HG02759 (cell line): ENCODE data around the gene TWF2.

Source experiments
- ATAC-seq: cut with Tn5 transposase; IDR thresholded peaks from one replicate; pipeline ENCODE4 v1.9.1; 2021; ENCODE audit warnings: mild to moderate bottlenecking, moderate library complexity; ENCODE audit not compliant: unreplicated experiment

The TWF2 gene

GRCh38 chr3:52204337-52205073 lies 34.5 kb downstream of the TWF2 start:
- no peak for ATAC-seq

GRCh38 chr3:52203701-52204100 lies 35.3 kb downstream of the TWF2 start:
- ATAC-seq: no peak

GRCh38 chr3:52202384-52203077 lies 36.4 kb downstream of the TWF2 start:
- ATAC-seq: no peak

DNA sequence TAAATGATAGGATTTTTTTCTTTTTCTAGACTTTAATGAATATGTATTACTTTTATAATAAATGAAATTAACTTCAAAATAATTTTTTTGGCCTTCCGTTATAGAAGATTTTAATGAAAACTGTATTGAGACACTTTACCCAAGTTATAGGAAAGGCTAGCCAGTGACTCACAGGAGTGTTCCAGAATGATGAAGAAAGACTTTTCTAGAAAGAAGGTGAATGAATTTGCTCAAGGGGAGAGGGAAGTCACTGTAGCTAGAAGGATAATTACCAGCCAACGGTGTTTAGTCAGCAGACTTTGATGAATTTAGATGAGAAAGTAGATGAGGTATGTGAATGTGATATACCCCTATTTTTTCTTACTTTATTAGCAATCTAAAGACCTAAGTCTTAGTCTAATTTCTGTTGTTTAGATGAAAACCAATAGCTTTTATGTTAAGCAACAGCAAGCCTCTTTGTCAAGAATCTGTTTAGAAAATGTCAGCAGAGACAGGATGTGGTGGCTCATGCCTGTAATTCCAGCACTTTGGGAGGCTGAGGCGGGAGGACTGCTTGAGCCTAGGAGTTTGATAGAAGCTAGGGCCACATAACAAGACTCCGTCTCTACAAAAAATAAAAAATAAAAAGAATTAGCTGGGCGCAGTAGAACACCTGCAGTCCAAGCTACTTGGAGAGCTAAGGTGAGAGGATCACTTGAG lies 37.8 kb downstream of the TWF2 start:
- no peak for ATAC-seq

- no peak for ATAC-seq
Observed at GRCh38 chr3:52198643-52199608, 40.0 kb downstream of the TWF2 start.

DNA sequence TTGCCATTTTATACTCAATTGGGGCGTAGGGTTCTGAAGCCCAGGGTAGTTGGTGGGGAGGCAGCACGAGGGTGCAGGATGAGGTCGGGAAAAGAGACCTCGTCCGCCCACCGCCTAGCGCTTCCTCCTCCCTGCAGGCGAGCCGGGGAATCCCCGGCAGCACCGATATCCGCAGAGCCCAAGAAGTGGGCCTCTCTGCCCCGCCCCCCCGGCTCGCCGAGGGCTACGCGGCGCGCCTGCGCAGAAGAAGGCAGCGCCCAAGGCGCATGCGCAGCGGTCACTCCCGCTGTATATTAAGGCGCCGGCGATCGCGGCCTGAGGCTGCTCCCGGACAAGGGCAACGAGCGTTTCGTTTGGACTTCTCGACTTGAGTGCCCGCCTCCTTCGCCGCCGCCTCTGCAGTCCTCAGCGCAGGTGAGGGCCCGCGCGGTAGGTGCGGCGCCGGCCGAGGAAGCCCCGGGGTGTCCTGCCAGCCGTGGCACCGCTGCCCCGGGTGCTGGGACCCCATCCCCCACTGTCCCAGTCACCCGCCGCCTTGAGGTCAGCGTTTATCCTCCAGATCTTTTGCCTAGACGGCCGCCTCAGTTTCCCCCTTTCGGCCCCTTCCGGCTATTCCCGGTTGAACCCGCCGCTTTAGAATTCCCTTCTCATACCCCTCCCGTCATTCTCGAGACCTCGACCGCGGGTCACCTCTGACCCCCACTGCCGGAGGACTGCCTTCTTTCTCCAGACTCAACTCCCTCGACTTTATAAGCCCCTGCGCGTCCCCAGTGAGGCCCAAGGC lies 40.9 kb downstream of the TWF2 start, which contains the start of gene ALAS1:
TSS of gene ALAS1 (plus strand) at position 319 of the 784 bp plus-strand sequence. CDS start 1,082 bp downstream, outside the sequence.
- ATAC-seq: peak; percentile 79

- ATAC-seq: no peak
Observed at GRCh38 chr3:52197499-52197841, 41.5 kb downstream of the TWF2 start.

DNA sequence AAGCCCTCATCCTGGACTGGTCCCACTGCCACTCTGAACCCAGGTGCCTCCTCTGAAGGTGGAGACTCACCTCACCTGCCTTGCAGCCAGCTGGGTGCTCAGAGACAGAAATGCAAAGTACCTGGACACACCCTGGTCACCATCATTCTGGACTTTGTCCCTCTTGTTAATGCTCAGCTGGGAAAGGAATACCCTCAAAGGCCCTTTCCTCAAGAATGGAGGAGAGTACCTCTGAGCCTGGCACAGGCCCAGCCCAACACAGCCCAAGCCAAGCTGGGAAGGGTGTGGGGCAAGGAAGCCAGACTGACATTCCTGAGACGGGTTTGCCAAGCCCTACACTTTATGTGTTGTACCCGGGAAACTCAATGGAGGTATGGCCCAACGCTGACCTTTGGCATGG lies 42.0 kb downstream of the TWF2 start:
- ATAC-seq: no peak

DNA sequence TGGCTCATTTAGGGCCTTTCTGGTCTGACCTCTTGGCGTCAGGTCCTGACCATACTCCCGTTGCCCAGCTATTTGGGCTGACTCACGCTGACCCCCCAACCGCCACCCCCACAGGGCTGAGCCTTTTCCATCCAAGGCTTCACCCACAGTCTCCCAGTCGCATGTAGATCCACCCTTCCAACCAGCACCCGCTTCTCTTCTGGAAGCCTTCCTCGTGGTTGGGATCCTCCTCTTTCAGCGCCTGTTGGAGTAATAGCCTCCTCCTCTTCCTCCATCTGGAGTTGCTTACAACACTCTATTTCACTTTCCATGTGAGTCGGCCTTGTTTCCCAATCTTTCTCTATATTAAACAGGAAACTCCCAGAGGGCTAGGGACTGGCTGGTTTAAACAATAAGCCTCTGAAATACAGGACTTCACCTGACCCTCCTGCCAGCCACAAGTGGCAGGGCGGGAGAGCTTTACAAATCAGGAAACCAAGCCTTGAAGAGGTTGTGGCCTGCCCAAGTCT lies 43.1 kb downstream of the TWF2 start:
- no peak for ATAC-seq

- no peak for ATAC-seq
Observed at GRCh38 chr3:52195291-52195597, 43.7 kb downstream of the TWF2 start.

- no peak for ATAC-seq
Observed at GRCh38 chr3:52194485-52195290, 44.3 kb downstream of the TWF2 start.

- ATAC-seq: no peak
Observed at GRCh38 chr3:52193065-52193464, 45.9 kb downstream of the TWF2 start.

DNA sequence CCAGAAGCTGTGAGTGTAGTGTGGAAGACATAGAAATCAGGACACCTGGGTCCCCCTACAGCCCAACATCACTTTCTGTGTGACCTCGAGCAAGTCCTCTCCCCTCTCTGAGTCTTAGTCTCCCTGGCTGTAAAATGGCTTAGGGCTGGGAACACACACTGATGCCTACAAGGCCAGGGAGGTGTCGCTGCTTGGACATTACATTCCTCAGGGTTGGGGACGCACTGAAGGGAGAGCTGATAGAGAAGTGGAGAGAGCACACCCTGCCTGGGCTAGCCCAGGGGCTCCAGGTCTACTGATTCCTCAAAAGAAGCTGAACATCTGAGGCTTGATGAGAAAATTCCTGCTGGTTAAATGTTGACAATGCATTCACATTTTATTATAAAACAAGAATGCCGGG lies 47.3 kb downstream of the TWF2 start:
- ATAC-seq: no peak

DNA sequence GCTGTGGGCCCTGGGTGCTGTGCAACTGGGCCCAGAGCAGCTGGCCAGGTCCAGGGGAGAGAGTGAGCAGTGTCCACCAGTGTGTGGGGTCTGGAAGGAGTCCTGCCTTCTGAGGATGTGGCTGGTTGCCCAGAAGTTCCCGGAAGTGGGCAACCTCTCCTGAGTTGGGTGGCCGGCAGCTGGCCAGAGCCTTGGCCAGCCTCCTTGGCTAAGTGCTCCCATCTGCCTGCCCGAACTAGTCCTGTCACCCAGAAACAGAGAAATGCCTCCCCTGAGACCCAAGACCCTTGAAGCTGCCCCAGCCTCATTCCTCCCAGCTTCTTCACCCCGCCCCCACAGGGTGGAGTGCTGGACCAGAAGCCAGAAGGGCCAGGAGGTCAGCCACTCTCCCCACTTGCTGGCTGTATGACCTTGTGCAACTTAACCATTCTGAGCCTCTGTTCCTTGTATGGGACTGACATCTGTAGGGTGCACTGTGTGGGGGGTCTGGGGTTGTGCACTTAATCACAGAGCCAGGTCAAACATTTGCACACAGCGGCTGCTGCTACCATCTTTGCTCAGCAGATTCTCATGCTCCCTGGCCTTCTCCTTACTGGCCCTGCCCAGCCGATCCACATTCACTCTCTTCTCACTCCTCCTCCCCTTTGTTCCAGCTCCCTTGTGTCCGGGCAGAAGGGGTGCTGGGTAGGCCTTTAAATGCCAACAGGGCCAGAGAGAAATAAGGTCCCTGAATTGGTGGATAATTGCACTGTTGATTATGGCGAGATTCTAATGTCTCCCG lies 48.5 kb downstream of the TWF2 start:
- no peak for ATAC-seq

- no peak for ATAC-seq
Observed at GRCh38 chr3:52188556-52188955, 50.4 kb downstream of the TWF2 start.

DNA sequence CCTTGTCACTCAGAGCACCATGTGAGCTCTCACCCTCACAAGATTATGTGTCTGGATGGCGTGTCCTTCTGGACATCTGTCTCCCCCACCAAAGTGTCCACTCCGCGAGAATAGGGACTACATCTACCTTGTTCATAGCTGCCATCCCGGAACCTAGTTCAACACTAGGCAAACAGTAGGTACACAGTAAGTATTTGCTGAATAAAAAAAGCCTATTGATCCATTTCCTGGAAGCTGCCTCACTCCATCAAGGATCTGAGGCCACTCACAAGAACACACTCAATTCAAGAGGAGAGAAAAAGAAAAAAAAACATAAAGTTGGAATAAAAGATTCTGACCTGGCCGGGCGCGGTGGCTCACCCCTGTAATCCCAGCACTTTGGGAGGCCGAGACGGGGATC lies 52.2 kb downstream of the TWF2 start:
- no peak for ATAC-seq

- ATAC-seq: no peak
Observed at GRCh38 chr3:52185837-52186236, 53.1 kb downstream of the TWF2 start.

DNA sequence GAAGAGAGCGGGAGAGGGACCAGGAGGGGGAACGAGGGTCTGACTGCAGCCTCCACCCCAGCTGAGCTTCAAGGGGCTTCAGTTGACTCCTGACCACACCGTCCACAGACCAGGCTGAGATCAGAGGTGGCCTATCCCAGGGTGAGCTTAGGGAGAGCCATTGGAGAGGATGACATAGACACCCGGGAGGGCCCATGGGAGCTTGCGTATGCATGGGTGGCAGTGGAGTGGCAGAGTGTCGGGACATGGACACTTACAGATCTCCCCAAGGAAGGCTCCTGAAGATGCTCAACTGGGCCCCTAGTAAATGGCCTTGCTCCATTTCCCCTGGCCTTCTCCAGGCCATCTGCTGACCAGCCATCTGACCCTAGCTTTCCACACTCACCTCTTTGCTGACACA lies 53.6 kb downstream of the TWF2 start:
- ATAC-seq: no peak
